ENCODE results near the gene AKAP6. TPM values are rescaled to one million over a fixed set of nuclear protein-coding genes. Genes with fewer than 3 reads are reported as not detected.

The AKAP6 gene
- total RNA-seq, 2 donors from 2014 or later = 112 to 117 TPM

DNA sequence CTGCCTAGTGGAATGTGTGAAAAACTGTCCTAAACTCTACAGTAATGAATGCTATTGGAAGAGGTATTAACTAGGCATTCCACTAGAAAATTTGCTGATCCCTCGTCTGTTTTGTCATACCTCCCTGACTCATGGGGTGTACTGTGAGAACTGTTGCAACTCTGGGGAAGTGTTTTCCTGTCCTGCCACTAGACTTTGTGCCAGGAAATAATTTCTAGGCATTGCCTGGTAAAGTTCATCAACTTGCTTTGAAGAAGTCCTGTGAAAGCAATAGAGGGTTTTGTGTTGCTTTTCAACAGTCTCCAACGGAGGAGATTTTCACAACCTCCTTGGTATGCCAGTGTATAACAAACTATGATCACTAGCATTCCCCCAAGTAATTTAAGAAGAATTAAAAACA lies 139.9 kb downstream of the AKAP6 start:
- H3K36me3 ChIP-seq = no peaks in the 10 kb centered on the region
- H3K9me3 ChIP-seq = no peaks in the 10 kb centered on the region
- no peaks in the 10 kb centered on the region for H3K27me3 ChIP-seq
- H3K4me1 ChIP-seq = peaks cover 0 to 45% of the 10 kb centered on the region in 2 donors
- TF ChIP-seq, protein P1, sequence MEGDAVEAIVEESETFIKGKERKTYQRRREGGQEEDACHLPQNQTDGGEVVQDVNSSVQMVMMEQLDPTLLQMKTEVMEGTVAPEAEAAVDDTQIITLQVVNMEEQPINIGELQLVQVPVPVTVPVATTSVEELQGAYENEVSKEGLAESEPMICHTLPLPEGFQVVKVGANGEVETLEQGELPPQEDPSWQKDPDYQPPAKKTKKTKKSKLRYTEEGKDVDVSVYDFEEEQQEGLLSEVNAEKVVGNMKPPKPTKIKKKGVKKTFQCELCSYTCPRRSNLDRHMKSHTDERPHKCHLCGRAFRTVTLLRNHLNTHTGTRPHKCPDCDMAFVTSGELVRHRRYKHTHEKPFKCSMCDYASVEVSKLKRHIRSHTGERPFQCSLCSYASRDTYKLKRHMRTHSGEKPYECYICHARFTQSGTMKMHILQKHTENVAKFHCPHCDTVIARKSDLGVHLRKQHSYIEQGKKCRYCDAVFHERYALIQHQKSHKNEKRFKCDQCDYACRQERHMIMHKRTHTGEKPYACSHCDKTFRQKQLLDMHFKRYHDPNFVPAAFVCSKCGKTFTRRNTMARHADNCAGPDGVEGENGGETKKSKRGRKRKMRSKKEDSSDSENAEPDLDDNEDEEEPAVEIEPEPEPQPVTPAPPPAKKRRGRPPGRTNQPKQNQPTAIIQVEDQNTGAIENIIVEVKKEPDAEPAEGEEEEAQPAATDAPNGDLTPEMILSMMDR (IDR thresholded peaks at IDR 0.05) = no peak
- no peak overlapping the region for H3K4me3 ChIP-seq
- peak overlapping the region; percentile 13 to 63 for H3K27ac ChIP-seq
- no peak for DNase-seq (ENCODE audit: low spot score)

DNA sequence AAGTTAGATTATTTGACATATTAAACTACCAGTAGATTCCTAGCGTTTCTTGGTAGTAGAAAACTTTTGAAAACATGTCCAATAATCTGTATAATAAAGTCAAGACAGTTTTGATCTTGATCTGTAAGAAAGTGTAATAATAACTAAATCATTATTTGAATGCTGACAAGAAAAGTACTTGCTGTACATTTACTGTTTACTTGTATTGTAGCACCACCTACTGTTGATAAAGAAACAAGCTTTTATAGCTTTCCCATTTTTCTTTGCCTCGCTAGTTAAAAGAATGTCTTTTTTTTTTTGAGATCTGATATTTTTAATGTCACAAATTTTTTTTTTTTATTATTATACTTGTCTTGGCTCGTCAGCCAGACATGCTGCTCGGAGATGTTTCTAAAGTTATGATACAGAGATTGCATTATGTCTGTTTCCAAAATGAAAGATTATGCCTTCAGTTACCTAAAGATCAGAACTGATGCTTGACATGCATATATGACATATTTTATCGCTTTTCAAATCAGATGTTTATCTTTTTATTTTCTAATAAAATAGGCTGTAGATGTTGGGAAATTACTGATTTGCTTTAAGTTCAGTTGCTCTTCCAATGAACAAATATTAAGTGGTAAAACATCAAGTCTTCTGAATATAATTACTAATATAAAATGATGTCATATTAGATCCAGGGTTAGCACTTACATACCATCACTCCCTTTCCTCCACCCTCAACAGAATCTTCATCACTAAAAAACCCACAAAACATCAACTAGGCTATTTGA lies 140.5 kb downstream of the AKAP6 start:
- TF ChIP-seq, protein P1 (IDR thresholded peaks at IDR 0.05) = peak; percentile 32 to 66
- no peaks in the 10 kb centered on the region for H3K9me3 ChIP-seq
- no peaks in the 10 kb centered on the region for H3K36me3 ChIP-seq
- H3K4me3 ChIP-seq = no peak overlapping the region
- H3K4me1 ChIP-seq = peaks cover 0 to 45% of the 10 kb centered on the region in 2 donors
- DNase-seq (ENCODE audit: low spot score) = no peak
- peak overlapping the region; percentile 13 to 63 for H3K27ac ChIP-seq
- no peaks in the 10 kb centered on the region for H3K27me3 ChIP-seq

DNA sequence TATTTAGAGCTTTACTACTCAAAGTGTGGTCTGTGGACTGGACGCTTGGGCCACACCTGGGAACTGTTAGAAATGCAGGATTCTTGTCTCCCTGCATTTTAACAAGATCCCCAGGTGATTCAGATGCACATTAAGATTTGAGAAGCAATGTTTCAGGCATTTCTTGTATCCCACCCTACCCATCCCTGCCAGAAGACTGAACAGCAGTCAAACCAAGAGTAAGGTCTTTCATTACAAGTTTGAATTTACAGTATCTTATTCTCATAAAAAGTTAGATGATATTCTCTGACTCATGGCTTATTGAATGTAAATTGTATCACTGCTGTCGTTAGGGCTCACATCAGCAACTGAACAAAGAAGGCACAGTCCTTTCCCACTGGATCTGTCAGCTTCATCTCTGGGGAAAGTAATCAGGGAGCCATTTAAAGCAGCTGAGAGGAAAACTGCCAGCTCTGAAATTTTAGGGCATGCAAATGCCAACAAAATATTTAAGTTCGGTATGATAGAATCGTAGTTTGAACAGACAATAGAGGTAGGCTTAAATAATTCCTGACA lies 141.1 kb downstream of the AKAP6 start:
- Histone ChIP-seq H3K9me3 (no peaks in the 10 kb centered on the region), H3K4me3 (no peak overlapping the region), H3K27ac (peak overlapping the region; percentile 22 to 66), H3K4me1 (peaks cover 0 to 45% of the 10 kb centered on the region in 2 donors), H3K27me3 (no peaks in the 10 kb centered on the region), H3K36me3 (no peaks in the 10 kb centered on the region)
- TF ChIP-seq, protein P1 (IDR thresholded peaks at IDR 0.05) = no peak
- DNase-seq (ENCODE audit: low spot score) = no peak

DNA sequence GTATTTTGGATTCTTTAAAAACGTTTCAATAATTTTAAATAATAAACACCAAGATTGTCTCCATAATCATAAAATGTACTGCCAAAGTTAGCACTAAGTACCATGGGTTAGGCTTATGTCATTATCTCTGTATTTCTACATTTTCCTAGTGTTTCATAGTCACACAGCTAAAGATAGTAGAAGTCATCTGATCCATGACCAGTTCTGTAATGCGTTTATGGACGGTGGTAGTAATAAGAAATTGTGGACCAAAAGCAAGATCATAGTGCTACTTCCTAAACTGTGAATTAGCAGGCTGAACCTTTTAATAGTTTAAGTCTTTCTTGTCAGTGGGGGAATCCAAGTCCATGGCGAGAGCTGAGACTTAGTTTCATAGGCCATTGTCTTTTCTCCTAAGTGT lies 142.1 kb downstream of the AKAP6 start:
- DNase-seq (ENCODE audit: low spot score) = no peak
- Histone ChIP-seq H3K4me3 (no peak overlapping the region), H3K27me3 (no peaks in the 10 kb centered on the region), H3K27ac (peak overlapping the region; percentile 39 to 66), H3K9me3 (no peaks in the 10 kb centered on the region), H3K4me1 (peaks cover 0 to 45% of the 10 kb centered on the region in 2 donors), H3K36me3 (no peaks in the 10 kb centered on the region)
- TF ChIP-seq, protein P1 (IDR thresholded peaks at IDR 0.05) = no peak

DNA sequence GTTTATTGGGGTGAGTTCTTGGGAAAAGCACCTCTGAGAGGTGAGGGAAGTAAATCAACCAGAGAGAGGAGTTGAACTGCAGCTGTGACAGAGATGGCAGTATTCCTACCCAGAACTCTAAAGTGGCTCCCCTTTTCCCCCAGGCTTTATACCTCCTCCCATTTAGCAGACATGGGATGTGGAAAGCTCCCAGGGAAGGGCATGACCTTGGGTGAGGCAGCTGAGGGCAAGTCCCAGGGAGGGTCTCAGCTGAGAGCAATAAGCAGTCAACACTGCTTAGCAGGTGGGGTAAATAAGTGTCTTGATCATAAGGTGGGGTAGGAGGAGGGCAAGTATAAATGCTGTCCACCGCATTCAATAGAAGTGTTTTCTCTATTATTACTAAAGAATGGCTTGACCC lies 143.0 kb downstream of the AKAP6 start:
- no peaks in the 10 kb centered on the region for H3K9me3 ChIP-seq
- DNase-seq (ENCODE audit: low spot score) = no peak
- no peak overlapping the region for H3K4me3 ChIP-seq
- no peaks in the 10 kb centered on the region for H3K27me3 ChIP-seq
- peaks cover 0 to 49% of the 10 kb centered on the region in 2 donors for H3K4me1 ChIP-seq
- TF ChIP-seq, protein P1 (IDR thresholded peaks at IDR 0.05) = no peak
- peak overlapping the region; percentile 39 to 66 for H3K27ac ChIP-seq
- H3K36me3 ChIP-seq = no peaks in the 10 kb centered on the region

Measured in right atrium auricular region (tissue), 2 donors.